HepG2 (cell line): ENCODE measurements around the gene AHSA1. TPM values are rescaled to one million over a fixed set of nuclear protein-coding genes. Genes with fewer than 3 reads are reported as not detected.

Source experiments
- ATF1 ChIP-seq: IDR thresholded peaks from 2 replicates; pipeline ENCODE4 v1.6.1; 2016; ENCODE audit warnings: mild to moderate bottlenecking, control low read depth
- ATF4 ChIP-seq, 2 experiments: fragments of 450-650 bp in 1 of 2; sonication (generic) in 1 of 2; formaldehyde crosslinking; IDR thresholded peaks; 2 replicates each; pipeline versions ENCODE4 v1.5.0 to v1.8.0; 2020 to 2022; ENCODE audit warnings: mild to moderate bottlenecking in 1 of 2, missing genetic modification reagents in 1 of 2
- DPF2 ChIP-seq: sonication (generic); formaldehyde crosslinking; IDR thresholded peaks from 2 replicates; pipeline ENCODE4 v1.4.0; 2020; ENCODE audit warnings: mild to moderate bottlenecking, low read depth, missing genetic modification reagents, borderline replicate concordance
- DR1 ChIP-seq: sonication (generic); formaldehyde crosslinking; IDR thresholded peaks from 2 replicates; pipeline ENCODE4 v1.8.0; 2021; ENCODE audit warnings: mild to moderate bottlenecking, missing genetic modification reagents, inconsistent platforms
- NR2F1 ChIP-seq, 2 experiments: fragments of 450-650 bp in 1 of 2; formaldehyde crosslinking in 1 of 2; IDR thresholded peaks; 2 replicates each; pipeline versions ENCODE4 v1.5.0 to v1.6.1; 2016 to 2020; ENCODE audit warnings: mild to moderate bottlenecking in 1 of 2, missing compliant biosample characterization in 1 of 2, missing genetic modification reagents in 1 of 2, moderate library complexity in 1 of 2
- PRDM15 ChIP-seq: sonication (generic); formaldehyde crosslinking; IDR thresholded peaks from 2 replicates; pipeline ENCODE4 v1.4.0; 2020; ENCODE audit warnings: missing genetic modification reagents
- TAF15 ChIP-seq: fragments of 200-400 bp; formaldehyde crosslinking; IDR thresholded peaks from one replicate; pipeline ENCODE4 v1.6.1; 2018; ENCODE audit warnings: mild to moderate bottlenecking, low read depth, low read length; ENCODE audit not compliant: poor library complexity, severe bottlenecking
- ZBTB43 ChIP-seq: sonication (generic); formaldehyde crosslinking; conservative IDR thresholded peaks from 2 replicates; pipeline ENCODE4 v1.4.0; 2020; ENCODE audit warnings: missing genetic modification reagents
- ZMAT3 ChIP-seq: sonication (generic); formaldehyde crosslinking; conservative IDR thresholded peaks from 2 replicates; pipeline ENCODE4 v1.7.0; 2021; ENCODE audit warnings: missing genetic modification reagents
- ZMYM3 ChIP-seq: sonication (generic); formaldehyde crosslinking; IDR thresholded peaks from 2 replicates; pipeline ENCODE4 v1.5.1; 2020; ENCODE audit warnings: mild to moderate bottlenecking, missing genetic modification reagents
- ZNF230 ChIP-seq: sonication (generic); formaldehyde crosslinking; IDR thresholded peaks from 2 replicates; pipeline ENCODE4 v1.4.0; 2020; ENCODE audit warnings: mild to moderate bottlenecking, missing genetic modification reagents
- ZNF382 ChIP-seq: sonication (generic); formaldehyde crosslinking; IDR thresholded peaks from 2 replicates; pipeline ENCODE4 v1.5.0; 2020; ENCODE audit warnings: missing genetic modification reagents, mild to moderate bottlenecking, borderline replicate concordance
- polyA plus RNA-seq, 8 experiments: library from polyadenylated mRNA; depleted of rRNA in 3 of 8; stranded (reverse) in 7 of 8; unstranded in 1 of 8; fragments of >200 nt; fragmentation: Illumina TruSeq in 4 of 8; extraction: Trizol in 4 of 8; gene quantifications; 2 replicates each; pipeline versions ENCODE4 v1.2.1 to v1.2.3, GENCODE V29; 2011 to 2016; ENCODE audit warnings: low read depth in 4 of 8, missing spikeins in 1 of 8, mixed read lengths in 1 of 8; ENCODE audit not compliant: insufficient read depth in 1 of 8
- total RNA-seq, 5 experiments: library from RNA; depleted of rRNA; stranded (reverse); fragments of >200 nt; fragmentation: Illumina TruSeq; extraction: Trizol; gene quantifications; 2 replicates each; pipeline ENCODE4 v1.2.3, GENCODE V29; 2016; ENCODE audit warnings: low read depth in 1 of 5
- TF ChIP-seq, protein P1 (sequence below): sonication (generic); formaldehyde crosslinking; IDR thresholded peaks from 2 replicates; pipeline ENCODE4 v1.4.0; 2020; ENCODE audit warnings: low read depth, missing genetic modification reagents
- TF ChIP-seq, protein P2 (sequence below): sonication (generic); formaldehyde crosslinking; IDR thresholded peaks from 2 replicates; pipeline ENCODE4 v1.4.0; 2020; ENCODE audit warnings: missing genetic modification reagents

Gene AHSA1
- total and polyA plus RNA-seq, 2 of the 13 experiments (the other 11 are each of a cell fraction or from before 2014, with no cell fraction given): 113 to 241 TPM

GRCh38 chr14:77502109-77502782, 44.4 kb downstream of the AHSA1 start (continued):
- TF ChIP-seq TAF15 (no peak), ATF1 (CRISPR knock-in tag) (0 out of 2 replicates have a peak, but pooled peaks have one; percentile 20), NR2F1 (CRISPR knock-in tag; IDR thresholded peaks at IDR 0.05) (peak in 1 of 2 experiments; percentile 19; a peak in 1 of 4 replicates), ZNF230 (no peak), ZBTB43 (CRISPR knock-in tag) (peak; percentile 72; the same call in 1 of the 2 replicates), DR1 (no peak), ZMYM3 (CRISPR knock-in tag) (no peak; the same call in 1 of the 2 replicates), ATF4 (CRISPR knock-in tag; IDR thresholded peaks at IDR 0.05) (no peak; a peak in 1 of 4 replicates), DPF2 (CRISPR knock-in tag) (0 out of 2 replicates have a peak, but pooled peaks have one; percentile 40), PRDM15 (CRISPR knock-in tag) (no peak), ZMAT3 (CRISPR knock-in tag) (0 out of 2 replicates have a peak, but pooled peaks have one; percentile 42), ZNF382 (CRISPR knock-in tag) (no peak)
- TF ChIP-seq, protein P1, sequence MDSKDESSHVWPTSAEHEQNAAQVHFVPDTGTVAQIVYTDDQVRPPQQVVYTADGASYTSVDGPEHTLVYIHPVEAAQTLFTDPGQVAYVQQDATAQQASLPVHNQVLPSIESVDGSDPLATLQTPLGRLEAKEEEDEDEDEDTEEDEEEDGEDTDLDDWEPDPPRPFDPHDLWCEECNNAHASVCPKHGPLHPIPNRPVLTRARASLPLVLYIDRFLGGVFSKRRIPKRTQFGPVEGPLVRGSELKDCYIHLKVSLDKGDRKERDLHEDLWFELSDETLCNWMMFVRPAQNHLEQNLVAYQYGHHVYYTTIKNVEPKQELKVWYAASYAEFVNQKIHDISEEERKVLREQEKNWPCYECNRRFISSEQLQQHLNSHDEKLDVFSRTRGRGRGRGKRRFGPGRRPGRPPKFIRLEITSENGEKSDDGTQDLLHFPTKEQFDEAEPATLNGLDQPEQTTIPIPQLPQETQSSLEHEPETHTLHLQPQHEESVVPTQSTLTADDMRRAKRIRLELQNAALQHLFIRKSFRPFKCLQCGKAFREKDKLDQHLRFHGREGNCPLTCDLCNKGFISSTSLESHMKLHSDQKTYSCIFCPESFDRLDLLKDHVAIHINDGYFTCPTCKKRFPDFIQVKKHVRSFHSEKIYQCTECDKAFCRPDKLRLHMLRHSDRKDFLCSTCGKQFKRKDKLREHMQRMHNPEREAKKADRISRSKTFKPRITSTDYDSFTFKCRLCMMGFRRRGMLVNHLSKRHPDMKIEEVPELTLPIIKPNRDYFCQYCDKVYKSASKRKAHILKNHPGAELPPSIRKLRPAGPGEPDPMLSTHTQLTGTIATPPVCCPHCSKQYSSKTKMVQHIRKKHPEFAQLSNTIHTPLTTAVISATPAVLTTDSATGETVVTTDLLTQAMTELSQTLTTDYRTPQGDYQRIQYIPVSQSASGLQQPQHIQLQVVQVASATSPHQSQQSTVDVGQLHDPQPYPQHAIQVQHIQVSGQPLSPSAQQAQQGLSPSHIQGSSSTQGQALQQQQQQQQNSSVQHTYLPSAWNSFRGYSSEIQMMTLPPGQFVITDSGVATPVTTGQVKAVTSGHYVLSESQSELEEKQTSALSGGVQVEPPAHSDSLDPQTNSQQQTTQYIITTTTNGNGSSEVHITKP: 0 out of 2 replicates have a peak, but pooled peaks have one; percentile 46
- TF ChIP-seq, protein P2, sequence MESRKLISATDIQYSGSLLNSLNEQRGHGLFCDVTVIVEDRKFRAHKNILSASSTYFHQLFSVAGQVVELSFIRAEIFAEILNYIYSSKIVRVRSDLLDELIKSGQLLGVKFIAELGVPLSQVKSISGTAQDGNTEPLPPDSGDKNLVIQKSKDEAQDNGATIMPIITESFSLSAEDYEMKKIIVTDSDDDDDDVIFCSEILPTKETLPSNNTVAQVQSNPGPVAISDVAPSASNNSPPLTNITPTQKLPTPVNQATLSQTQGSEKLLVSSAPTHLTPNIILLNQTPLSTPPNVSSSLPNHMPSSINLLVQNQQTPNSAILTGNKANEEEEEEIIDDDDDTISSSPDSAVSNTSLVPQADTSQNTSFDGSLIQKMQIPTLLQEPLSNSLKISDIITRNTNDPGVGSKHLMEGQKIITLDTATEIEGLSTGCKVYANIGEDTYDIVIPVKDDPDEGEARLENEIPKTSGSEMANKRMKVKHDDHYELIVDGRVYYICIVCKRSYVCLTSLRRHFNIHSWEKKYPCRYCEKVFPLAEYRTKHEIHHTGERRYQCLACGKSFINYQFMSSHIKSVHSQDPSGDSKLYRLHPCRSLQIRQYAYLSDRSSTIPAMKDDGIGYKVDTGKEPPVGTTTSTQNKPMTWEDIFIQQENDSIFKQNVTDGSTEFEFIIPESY (CRISPR knock-in tag): peak; percentile 95
- TF ChIP-seq, all 625 proteins: peak for 116
